Activated CD4-positive, alpha-beta T cell treated with anti-CD3 and anti-CD28 coated beads for 36 hours (primary cell): Measurements from ENCODE around the gene TTC7B. TPM values are rescaled to one million over a fixed set of nuclear protein-coding genes. Genes with fewer than 3 reads are reported as not detected.

Experiments used
- ATAC-seq: fragments of 200-7000 bp; cut with Tn5 transposase; one replicate; pipeline ENCODE4 v1.10.0; 2021; ENCODE audit warnings: mild to moderate bottlenecking, moderate library complexity
- CTCF ChIA-PET: fragments of 350-600 bp; sonication (Branson Sonifier 250); formaldehyde crosslinking; loops from one replicate; lab custom pipeline; 2021; ENCODE audit warnings: antibody characterized with exemption; lab: Charles Lee
- POLR2A ChIA-PET: fragments of 350-600 bp; sonication (Branson Sonifier 250); formaldehyde crosslinking; loops from one replicate; lab custom pipeline; 2021; ENCODE audit warnings: antibody characterized with exemption, inconsistent platforms; lab: Charles Lee
- DNase-seq: peaks from one replicate; pipeline ENCODE4 v3.0.0-alpha.2; 2020
- H3K27ac Mint-ChIP-seq: one replicate; pipeline ENCODE4 v1.8.0; 2021; ENCODE audit warnings: mixed read lengths
- H3K27me3 Mint-ChIP-seq: one replicate; pipeline ENCODE4 v1.8.0; 2021; ENCODE audit warnings: mixed read lengths
- H3K36me3 Mint-ChIP-seq: one replicate; pipeline ENCODE4 v1.8.0; 2021; ENCODE audit warnings: low read depth, mixed read lengths
- H3K4me1 Mint-ChIP-seq: one replicate; pipeline ENCODE4 v1.8.0; 2021; ENCODE audit warnings: mixed read lengths
- H3K4me3 Mint-ChIP-seq: one replicate; pipeline ENCODE4 v1.8.0; 2021; ENCODE audit warnings: mild to moderate bottlenecking, moderate library complexity, mixed read lengths
- H3K9me3 Mint-ChIP-seq: one replicate; pipeline ENCODE4 v1.8.0; 2021; ENCODE audit warnings: low read depth, mixed read lengths
- intact Hi-C, 2 experiments: fragments of 100-400 bp; cut with DNase I in 1 of 2; cut with micrococcal nuclease in 1 of 2; formaldehyde crosslinking; loops; one replicate each; pipeline versions ENCODE4 v1.14.2 to v1.15.1; 2022 to 2024; cut with DNase I, micrococcal nuclease
- total RNA-seq, 2 experiments: library from RNA; stranded (reverse); gene quantifications; one replicate each; pipeline ENCODE4 v1.2.3, GENCODE V29; 2021

TTC7B gene
- total RNA-seq, 2 experiments from 2014 or later: 5.8 to 8.2 TPM

DNA sequence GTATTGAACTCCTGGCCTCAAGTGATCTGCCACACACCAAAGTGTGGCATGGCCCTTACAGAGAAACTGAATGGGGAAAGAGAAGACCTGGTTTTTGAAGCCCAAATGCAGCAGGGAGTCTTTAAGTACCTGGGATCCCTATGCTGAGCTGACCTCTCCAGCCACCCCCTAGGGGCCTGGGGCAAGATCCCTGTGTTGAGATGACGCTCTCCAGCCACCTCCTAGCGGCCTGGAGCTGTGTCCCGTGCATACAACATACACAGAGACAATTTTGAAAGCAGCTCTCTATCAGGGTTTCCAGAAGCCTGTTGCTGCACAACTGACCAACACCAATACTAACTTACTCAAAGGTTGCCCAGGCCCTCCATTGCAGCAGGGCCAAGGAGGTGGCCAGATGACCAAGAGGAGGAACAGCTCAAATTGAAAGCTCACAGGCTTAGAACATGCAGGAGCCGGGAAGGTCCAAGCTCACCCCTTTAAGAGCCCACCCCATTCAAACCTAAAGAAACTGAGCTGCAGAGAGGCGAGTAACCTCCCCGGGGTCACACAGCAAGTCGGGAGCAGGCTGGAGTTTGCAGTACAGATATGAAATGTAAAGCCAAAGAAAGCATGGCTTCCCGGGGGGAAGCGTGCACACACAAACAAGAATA lies 31.5 kb downstream of the TTC7B start:
- Mint-ChIP-seq H3K36me3 (no peaks in the 10 kb centered on the region), H3K27ac (no peak overlapping the region), H3K27me3 (no peaks in the 10 kb centered on the region), H3K9me3 (no peaks in the 10 kb centered on the region), H3K4me1 (no peaks in the 10 kb centered on the region), H3K4me3 (no peak overlapping the region)
- intact Hi-C loops: no loop called here
- ChIA-PET CTCF (interaction anchor here (0.6 to 1.7 kb wide), 4 partner anchors 11 to 467 kb away, joined by 3 to 4 read pairs (median 4); no protein-coding TSS in a partner anchor), POLR2A (interaction anchor here (1.1 kb wide), 1 partner anchor 9 kb away, joined by 3 read pairs; no protein-coding TSS in a partner anchor)
- ATAC-seq (no peak), DNase-seq (no peak)

DNA sequence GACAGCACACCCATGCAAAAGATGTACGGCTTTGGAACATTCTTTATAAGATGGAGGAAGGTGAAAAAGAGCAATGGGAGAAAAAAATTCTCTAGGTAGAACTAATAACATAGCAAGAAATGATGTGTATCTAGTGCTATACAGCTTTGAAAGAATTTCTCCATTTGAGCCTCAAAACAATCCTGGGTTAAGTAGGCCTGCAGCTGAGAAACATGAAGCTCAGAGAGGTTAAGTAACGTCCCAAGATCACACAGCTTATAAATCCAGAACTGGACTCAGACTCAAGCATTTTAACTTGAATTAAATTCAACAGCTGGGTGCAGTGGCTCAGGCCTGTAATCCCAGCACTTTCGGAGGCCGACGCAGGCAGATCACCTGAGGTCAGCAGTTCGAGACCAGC lies 32.9 kb downstream of the TTC7B start:
- DNase-seq (no peak), ATAC-seq (no peak)
- Mint-ChIP-seq H3K27ac (no peak overlapping the region), H3K4me1 (no peaks in the 10 kb centered on the region), H3K9me3 (no peaks in the 10 kb centered on the region), H3K27me3 (no peaks in the 10 kb centered on the region), H3K36me3 (no peaks in the 10 kb centered on the region), H3K4me3 (no peak overlapping the region)
- POLR2A ChIA-PET: no interaction called here
- CTCF ChIA-PET: no interaction called here
- intact Hi-C loops: no loop called here

GRCh38 chr14:90782892-90783291 lies 33.3 kb downstream of the TTC7B start:
- ChIA-PET POLR2A (no interaction called here), CTCF (no interaction called here)
- ATAC-seq (no peak), DNase-seq (no peak)
- no peaks in the 10 kb centered on the region for H3K9me3 Mint-ChIP-seq
- no peaks in the 10 kb centered on the region for H3K4me1 Mint-ChIP-seq
- H3K36me3 Mint-ChIP-seq: no peaks in the 10 kb centered on the region
- no peaks in the 10 kb centered on the region for H3K27me3 Mint-ChIP-seq
- H3K4me3 Mint-ChIP-seq: no peak overlapping the region
- no peak overlapping the region for H3K27ac Mint-ChIP-seq
- intact Hi-C loops: no loop called here

- intact Hi-C loops: no loop called here
- H3K9me3 Mint-ChIP-seq: no peaks in the 10 kb centered on the region
- H3K36me3 Mint-ChIP-seq: no peaks in the 10 kb centered on the region
- POLR2A ChIA-PET: no interaction called here
- CTCF ChIA-PET: no interaction called here
- no peak overlapping the region for H3K4me3 Mint-ChIP-seq
- DNase-seq (no peak), ATAC-seq (no peak)
- H3K27ac Mint-ChIP-seq: no peak overlapping the region
- H3K27me3 Mint-ChIP-seq: no peaks in the 10 kb centered on the region
- H3K4me1 Mint-ChIP-seq: no peaks in the 10 kb centered on the region
Measured at GRCh38 chr14:90781876-90782275, 34.4 kb downstream of the TTC7B start.

GRCh38 chr14:90781344-90781761 lies 34.9 kb downstream of the TTC7B start:
- H3K36me3 Mint-ChIP-seq: no peaks in the 10 kb centered on the region
- ChIA-PET POLR2A (no interaction called here), CTCF (interaction anchor here (1.1 kb wide), 1 partner anchor 85 kb away, joined by 3 read pairs; no protein-coding TSS in a partner anchor)
- no peak for DNase-seq
- no peak overlapping the region for H3K27ac Mint-ChIP-seq
- H3K9me3 Mint-ChIP-seq: no peaks in the 10 kb centered on the region
- no peak for ATAC-seq
- H3K4me1 Mint-ChIP-seq: no peaks in the 10 kb centered on the region
- H3K27me3 Mint-ChIP-seq: no peaks in the 10 kb centered on the region
- H3K4me3 Mint-ChIP-seq: no peak overlapping the region
- intact Hi-C loops: no loop called here

- Mint-ChIP-seq H3K4me1 (no peaks in the 10 kb centered on the region), H3K36me3 (no peaks in the 10 kb centered on the region), H3K9me3 (no peaks in the 10 kb centered on the region), H3K27ac (no peak overlapping the region), H3K4me3 (no peak overlapping the region), H3K27me3 (no peaks in the 10 kb centered on the region)
- intact Hi-C loops: no loop called here
- ChIA-PET CTCF (interaction anchor here (0.6 to 1.1 kb wide), 2 partner anchors 29 to 84 kb away, joined by 3 to 4 read pairs; no protein-coding TSS in a partner anchor), POLR2A (no interaction called here)
- ATAC-seq: no peak
- no peak for DNase-seq
Measured at GRCh38 chr14:90780519-90780918, 35.7 kb downstream of the TTC7B start.

DNA sequence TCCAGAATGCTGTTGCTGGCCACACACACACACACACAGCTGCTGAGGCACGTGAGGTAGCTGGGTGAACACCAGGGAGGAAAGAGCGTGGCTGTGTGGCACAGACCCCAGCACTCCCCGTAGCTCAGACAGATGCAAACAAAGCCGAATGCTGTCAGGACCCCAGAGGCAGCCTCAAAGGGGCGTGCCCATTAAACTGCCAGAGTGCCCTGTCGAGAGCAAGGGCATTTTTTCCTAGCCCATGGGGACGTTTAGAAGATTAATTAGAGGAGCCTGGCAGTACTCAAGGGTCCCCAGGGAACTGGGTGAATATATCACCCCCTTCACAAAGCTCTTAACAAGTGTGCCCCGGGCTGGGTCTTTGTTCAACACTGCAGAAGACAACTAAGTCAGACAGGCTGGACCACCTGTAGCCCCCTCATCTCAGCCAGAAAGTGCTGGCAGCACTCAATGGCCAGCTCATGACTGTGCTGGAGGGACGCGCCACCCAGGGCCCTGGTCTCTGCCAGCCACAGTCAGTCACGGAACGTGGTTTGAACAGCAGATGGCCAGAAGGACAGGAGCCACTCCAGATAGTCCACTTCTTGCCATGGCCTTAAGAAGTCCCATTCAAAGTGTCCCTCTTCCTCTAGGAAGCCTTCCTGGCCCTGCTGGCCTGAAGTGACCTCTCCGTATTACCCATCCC lies 37.5 kb downstream of the TTC7B start:
- no peaks in the 10 kb centered on the region for H3K9me3 Mint-ChIP-seq
- ChIA-PET POLR2A (no interaction called here), CTCF (interaction anchor here (0.8 kb wide), 1 partner anchor 81 kb away, joined by 3 read pairs; no protein-coding TSS in a partner anchor)
- no peak overlapping the region for H3K4me3 Mint-ChIP-seq
- no peaks in the 10 kb centered on the region for H3K36me3 Mint-ChIP-seq
- H3K27me3 Mint-ChIP-seq: no peaks in the 10 kb centered on the region
- intact Hi-C loops: no loop called here
- H3K27ac Mint-ChIP-seq: no peak overlapping the region
- H3K4me1 Mint-ChIP-seq: no peaks in the 10 kb centered on the region
- ATAC-seq (no peak), DNase-seq (no peak)

GRCh38 chr14:90777830-90778485 lies 38.3 kb downstream of the TTC7B start:
- DNase-seq (no peak), ATAC-seq (no peak)
- CTCF ChIA-PET: no interaction called here
- no peaks in the 10 kb centered on the region for H3K9me3 Mint-ChIP-seq
- POLR2A ChIA-PET: no interaction called here
- intact Hi-C loops: no loop called here
- no peaks in the 10 kb centered on the region for H3K27me3 Mint-ChIP-seq
- H3K27ac Mint-ChIP-seq: no peak overlapping the region
- no peaks in the 10 kb centered on the region for H3K36me3 Mint-ChIP-seq
- H3K4me3 Mint-ChIP-seq: no peak overlapping the region
- H3K4me1 Mint-ChIP-seq: no peaks in the 10 kb centered on the region

- H3K27ac Mint-ChIP-seq: no peak overlapping the region
- ChIA-PET CTCF (no interaction called here), POLR2A (no interaction called here)
- no peaks in the 10 kb centered on the region for H3K4me1 Mint-ChIP-seq
- no peak for DNase-seq
- no peaks in the 10 kb centered on the region for H3K36me3 Mint-ChIP-seq
- no peaks in the 10 kb centered on the region for H3K9me3 Mint-ChIP-seq
- no peak overlapping the region for H3K4me3 Mint-ChIP-seq
- no peak for ATAC-seq
- H3K27me3 Mint-ChIP-seq: no peaks in the 10 kb centered on the region
- intact Hi-C loops: no loop called here
Measured at GRCh38 chr14:90777358-90777757, 38.9 kb downstream of the TTC7B start.

- no peak overlapping the region for H3K27ac Mint-ChIP-seq
- no peak overlapping the region for H3K4me3 Mint-ChIP-seq
- no peaks in the 10 kb centered on the region for H3K36me3 Mint-ChIP-seq
- H3K9me3 Mint-ChIP-seq: no peaks in the 10 kb centered on the region
- ATAC-seq: no peak
- DNase-seq: no peak
- CTCF ChIA-PET: interaction anchor here (1.2 to 1.4 kb wide), 2 partner anchors 12 to 199 kb away, joined by 4 read pairs; no protein-coding TSS in a partner anchor
- POLR2A ChIA-PET: no interaction called here
- intact Hi-C loops: no loop called here
- H3K27me3 Mint-ChIP-seq: no peaks in the 10 kb centered on the region
- H3K4me1 Mint-ChIP-seq: no peaks in the 10 kb centered on the region
Measured at GRCh38 chr14:90775441-90775840, 40.8 kb downstream of the TTC7B start.

GRCh38 chr14:90774316-90774715 lies 41.9 kb downstream of the TTC7B start:
- no peak for DNase-seq
- no peaks in the 10 kb centered on the region for H3K36me3 Mint-ChIP-seq
- POLR2A ChIA-PET: no interaction called here
- H3K27ac Mint-ChIP-seq: no peak overlapping the region
- H3K4me1 Mint-ChIP-seq: no peaks in the 10 kb centered on the region
- CTCF ChIA-PET: interaction anchor here (1.4 kb wide), 1 partner anchor 11 kb away, joined by 4 read pairs; no protein-coding TSS in a partner anchor
- no peaks in the 10 kb centered on the region for H3K27me3 Mint-ChIP-seq
- H3K9me3 Mint-ChIP-seq: no peaks in the 10 kb centered on the region
- intact Hi-C loops: no loop called here
- H3K4me3 Mint-ChIP-seq: no peak overlapping the region
- no peak for ATAC-seq
